Gastrocnemius medialis (tissue), 4 donors: ENCODE data around the gene NOL9. TPM values are rescaled to one million over a fixed set of nuclear protein-coding genes. Genes with fewer than 3 reads are reported as not detected.

Source experiments
- ATAC-seq, 2 donors: fragments of 150-250 bp; one replicate each; pipeline ENCODE4 v1.9.1; 2016
- DNase-seq, 2 donors: peaks; one replicate each; pipeline ENCODE4 v3.0.0-alpha.2; 2019
- H3K27ac ChIP-seq, 4 donors: fragments of 200-600 bp; sonication (generic); 1 replicate in 1 of 4; 2 replicates in 3 of 4; pipeline ENCODE4 v1.5.1; 2016 to 2018; ENCODE audit warnings: mild to moderate bottlenecking in 2 of 4, moderate library complexity in 1 of 4
- H3K27me3 ChIP-seq, 3 donors: fragments of 200-600 bp; sonication (generic) in 2 of 3; 1 replicate in 1 of 3; 2 replicates in 2 of 3; pipeline versions ENCODE4 v1.5.1 to v1.6.0; 2016 to 2019; ENCODE audit warnings: mild to moderate bottlenecking in 1 of 3, moderate library complexity in 1 of 3
- H3K36me3 ChIP-seq, 2 donors: fragments of 200-600 bp; sonication (generic) in 1 of 2; one replicate each; pipeline ENCODE4 v1.5.1; 2017 to 2018
- H3K4me1 ChIP-seq, 2 donors: fragments of 200-600 bp; sonication (generic) in 1 of 2; one replicate each; pipeline ENCODE4 v1.5.1; 2016 to 2017; ENCODE audit warnings: mild to moderate bottlenecking in 2 of 2
- H3K4me3 ChIP-seq, 4 donors: fragments of 200-600 bp; sonication (generic) in 3 of 4; 1 replicate in 1 of 4; 2 replicates in 3 of 4; pipeline ENCODE4 v1.5.1; 2016 to 2019; ENCODE audit warnings: mild to moderate bottlenecking in 2 of 4
- H3K9me3 ChIP-seq, 3 donors: fragments of 200-600 bp; sonication (generic) in 2 of 3; 1 replicate in 1 of 3; 2 replicates in 2 of 3; pipeline ENCODE4 v1.5.1; 2016 to 2019
- CTCF ChIP-seq, 5 experiments: fragments of 450-650 bp in 3 of 5; fragments of 200-600 bp in 2 of 5; sonication (generic) in 2 of 5; IDR thresholded peaks in 4 of 5; conservative IDR thresholded peaks in 1 of 5; 1 replicate in 4 of 5; 2 replicates in 1 of 5; pipeline ENCODE4 v1.5.1; 2016 to 2019; ENCODE audit warnings: antibody characterized with exemption in 5 of 5, mild to moderate bottlenecking in 3 of 5, moderate library complexity in 3 of 5
- POLR2A ChIP-seq, 2 donors: fragments of 450-650 bp; IDR thresholded peaks; one replicate each; pipeline ENCODE4 v1.6.1; 2017; ENCODE audit warnings: antibody characterized with exemption in 2 of 2, mild to moderate bottlenecking in 2 of 2, moderate library complexity in 2 of 2
- in situ Hi-C, 4 donors: fragments of 200-750 bp; cut with MboI; loops; one replicate each; pipeline versions ENCODE4 v1.15.0 to v1.8.0; 2017; ENCODE audit warnings: low sequenced_read_pairs in 4 of 4
- intact Hi-C: fragments of 100-400 bp; cut with DNase I; formaldehyde crosslinking; loops from one replicate; pipeline ENCODE4 v1.15.1; 2023; ENCODE audit warnings: low total_unique reads
- total RNA-seq, 4 donors: library from RNA; depleted of rRNA; stranded (reverse); fragments of >200 nt; gene quantifications; one replicate each; pipeline versions ENCODE4 v1.1.0 to v1.2.3, GENCODE V29; 2016

The NOL9 gene
- total RNA-seq, 4 donors from 2014 or later, result 13.6 to 33.0 (median 21.9) TPM

GRCh38 chr1:6530504-6531160 is 23.7 kb downstream of the NOL9 start:
- TF ChIP-seq CTCF (IDR thresholded peaks at IDR 0.05 in 4 of 5, conservative IDR thresholded peaks at IDR 0.05 in 1 of 5) (no peak), POLR2A (IDR thresholded peaks at IDR 0.05) (no peak)
- in situ Hi-C loops (no loop called here), intact Hi-C loops (no loop called here)
- DNase-seq, result no peak
- Histone ChIP-seq H3K9me3 (no peaks in the 10 kb centered on the region), H3K36me3 (peaks cover 2 to 85% of the 10 kb centered on the region in 2 donors), H3K27me3 (no peaks in the 10 kb centered on the region), H3K4me1 (no peaks in the 10 kb centered on the region), H3K4me3 (no peak overlapping the region), H3K27ac (no peak overlapping the region)
- no peak for ATAC-seq

- ATAC-seq (no peak), DNase-seq (no peak)
- Histone ChIP-seq H3K9me3 (no peaks in the 10 kb centered on the region), H3K4me1 (no peaks in the 10 kb centered on the region), H3K27me3 (no peaks in the 10 kb centered on the region), H3K27ac (no peak overlapping the region), H3K4me3 (no peak overlapping the region), H3K36me3 (peaks cover 2 to 87% of the 10 kb centered on the region in 2 donors)
- no peak for TF ChIP-seq CTCF (IDR thresholded peaks at IDR 0.05 in 4 of 5, conservative IDR thresholded peaks at IDR 0.05 in 1 of 5)
- TF ChIP-seq POLR2A (IDR thresholded peaks at IDR 0.05), result no peak
- in situ Hi-C loops, result no loop called here
- intact Hi-C loops, result no loop called here
Observed at GRCh38 chr1:6528492-6528891, 25.8 kb downstream of the NOL9 start.

GRCh38 chr1:6526316-6526715 is 28.0 kb downstream of the NOL9 start:
- in situ Hi-C loops (no loop called here), intact Hi-C loops (no loop called here)
- H3K4me3 ChIP-seq, result no peak overlapping the region
- H3K36me3 ChIP-seq, result peaks cover 0 to 65% of the 10 kb centered on the region in 2 donors
- TF ChIP-seq CTCF (IDR thresholded peaks at IDR 0.05 in 4 of 5, conservative IDR thresholded peaks at IDR 0.05 in 1 of 5) (no peak), POLR2A (IDR thresholded peaks at IDR 0.05) (no peak)
- H3K27ac ChIP-seq, result no peak overlapping the region
- H3K4me1 ChIP-seq, result no peaks in the 10 kb centered on the region
- ATAC-seq, result no peak
- no peak for DNase-seq
- no peaks in the 10 kb centered on the region for H3K27me3 ChIP-seq
- no peaks in the 10 kb centered on the region for H3K9me3 ChIP-seq

- in situ Hi-C loops, result no loop called here
- Histone ChIP-seq H3K4me3 (no peak overlapping the region), H3K4me1 (peaks cover 0 to 10% of the 10 kb centered on the region in 2 donors), H3K27me3 (no peaks in the 10 kb centered on the region), H3K36me3 (peaks cover 0 to 37% of the 10 kb centered on the region in 2 donors), H3K27ac (no peak overlapping the region), H3K9me3 (no peaks in the 10 kb centered on the region)
- TF ChIP-seq POLR2A (IDR thresholded peaks at IDR 0.05), result no peak
- peak in 3 of 5 experiments; percentile 29 to 39 (median 34) for TF ChIP-seq CTCF (IDR thresholded peaks at IDR 0.05 in 4 of 5, conservative IDR thresholded peaks at IDR 0.05 in 1 of 5)
- intact Hi-C loops, result no loop called here
- DNase-seq (no peak), ATAC-seq (peak in 1 of 2 donors; percentile 49)
Observed at GRCh38 chr1:6523566-6523965, 30.7 kb downstream of the NOL9 start.
